Adipocyte (in vitro differentiated cells): ENCODE data around the gene TCF7L2.

Source experiments
- DNase-seq: peaks from one replicate; pipeline ENCODE4 v3.0.0-alpha.2; 2015; ENCODE audit warnings: low read depth
- H3K27me3 ChIP-seq: replicated peaks from 2 replicates; pipeline ENCODE4 v1.7.0; 2013; ENCODE audit warnings: mild to moderate bottlenecking, low read length, moderate library complexity; ENCODE audit not compliant: control insufficient read depth, insufficient read depth
- H3K36me3 ChIP-seq: 2 replicates; pipeline ENCODE4 v1.7.0; 2013; ENCODE audit warnings: low read length, mild to moderate bottlenecking, moderate library complexity; ENCODE audit not compliant: control insufficient read depth, insufficient read depth, severe bottlenecking
- H3K4me1 ChIP-seq: 2 replicates; pipeline ENCODE4 v1.7.0; 2013; ENCODE audit warnings: mild to moderate bottlenecking, low read length, moderate library complexity; ENCODE audit not compliant: control insufficient read depth, insufficient read depth
- H3K4me3 ChIP-seq: 2 replicates; pipeline ENCODE4 v1.7.0; 2013; ENCODE audit warnings: mild to moderate bottlenecking, low read length, moderate library complexity
- H3K9ac ChIP-seq: 2 replicates; pipeline ENCODE4 v1.7.0; 2013; ENCODE audit warnings: mild to moderate bottlenecking, low read length, moderate library complexity
- H3K9me3 ChIP-seq: 2 replicates; pipeline ENCODE4 v1.7.0; 2013; ENCODE audit warnings: mild to moderate bottlenecking, low read length, moderate library complexity; ENCODE audit not compliant: control insufficient read depth

The TCF7L2 gene

GRCh38 chr10:113180401-113181154 is 230.5 kb downstream of the TCF7L2 start:
- no peak for DNase-seq
- H3K36me3 ChIP-seq, result no peaks in the 10 kb centered on the region

GRCh38 chr10:113182154-113182553 is 232.1 kb downstream of the TCF7L2 start:
- H3K27me3 ChIP-seq, result peaks cover 8% of the 10 kb centered on the region
- no peak overlapping the region for H3K9ac ChIP-seq
- no peaks in the 10 kb centered on the region for H3K36me3 ChIP-seq
- no peak for DNase-seq
- H3K9me3 ChIP-seq, result peaks cover 6% of the 10 kb centered on the region
- no peaks in the 10 kb centered on the region for H3K4me1 ChIP-seq
- H3K4me3 ChIP-seq, result no peak overlapping the region

More at GRCh38 chr10:113180401-113181154, 230.5 kb downstream of the TCF7L2 start:
- no peaks in the 10 kb centered on the region for H3K4me1 ChIP-seq
- no peaks in the 10 kb centered on the region for H3K9me3 ChIP-seq
- H3K4me3 ChIP-seq, result no peak overlapping the region
- H3K9ac ChIP-seq, result no peak overlapping the region
- peaks cover 8% of the 10 kb centered on the region for H3K27me3 ChIP-seq

GRCh38 chr10:113183573-113183972 is 233.5 kb downstream of the TCF7L2 start:
- H3K9me3 ChIP-seq, result peaks cover 13% of the 10 kb centered on the region
- DNase-seq, result no peak
- H3K27me3 ChIP-seq, result peaks cover 8% of the 10 kb centered on the region
- no peak overlapping the region for H3K4me3 ChIP-seq
- no peaks in the 10 kb centered on the region for H3K4me1 ChIP-seq
- H3K36me3 ChIP-seq, result no peaks in the 10 kb centered on the region
- no peak overlapping the region for H3K9ac ChIP-seq

GRCh38 chr10:113187063-113187777 is 237.2 kb downstream of the TCF7L2 start:
- no peak overlapping the region for H3K4me3 ChIP-seq
- H3K9ac ChIP-seq, result no peak overlapping the region
- peaks cover 14% of the 10 kb centered on the region for H3K9me3 ChIP-seq
- peaks cover 8% of the 10 kb centered on the region for H3K27me3 ChIP-seq
- no peak for DNase-seq
- no peaks in the 10 kb centered on the region for H3K36me3 ChIP-seq
- H3K4me1 ChIP-seq, result no peaks in the 10 kb centered on the region

- Histone ChIP-seq H3K4me3 (no peak overlapping the region), H3K4me1 (no peaks in the 10 kb centered on the region), H3K36me3 (no peaks in the 10 kb centered on the region), H3K9ac (no peak overlapping the region), H3K27me3 (no peaks in the 10 kb centered on the region), H3K9me3 (peaks cover 7% of the 10 kb centered on the region)
- DNase-seq, result peak; percentile 26
Measured at GRCh38 chr10:113199459-113199858, 249.4 kb downstream of the TCF7L2 start.

GRCh38 chr10:113202011-113202410 is 252.0 kb downstream of the TCF7L2 start:
- H3K4me3 ChIP-seq, result no peak overlapping the region
- DNase-seq, result no peak
- H3K9ac ChIP-seq, result no peak overlapping the region
- H3K9me3 ChIP-seq, result peaks cover 27% of the 10 kb centered on the region
- no peaks in the 10 kb centered on the region for H3K4me1 ChIP-seq
- no peaks in the 10 kb centered on the region for H3K27me3 ChIP-seq
- H3K36me3 ChIP-seq, result no peaks in the 10 kb centered on the region

- Histone ChIP-seq H3K9ac (no peak overlapping the region), H3K4me3 (no peak overlapping the region), H3K9me3 (peaks cover 65% of the 10 kb centered on the region), H3K27me3 (no peaks in the 10 kb centered on the region), H3K36me3 (no peaks in the 10 kb centered on the region), H3K4me1 (no peaks in the 10 kb centered on the region)
- DNase-seq, result no peak
Measured at GRCh38 chr10:113207924-113208323, 257.9 kb downstream of the TCF7L2 start.

GRCh38 chr10:113213035-113213434 is 263.0 kb downstream of the TCF7L2 start:
- H3K4me3 ChIP-seq, result no peak overlapping the region
- H3K4me1 ChIP-seq, result no peaks in the 10 kb centered on the region
- no peak overlapping the region for H3K9ac ChIP-seq
- no peaks in the 10 kb centered on the region for H3K27me3 ChIP-seq
- H3K9me3 ChIP-seq, result peaks cover 47% of the 10 kb centered on the region
- no peaks in the 10 kb centered on the region for H3K36me3 ChIP-seq
- DNase-seq, result no peak

GRCh38 chr10:113214331-113214730 is 264.3 kb downstream of the TCF7L2 start:
- Histone ChIP-seq H3K9ac (no peak overlapping the region), H3K9me3 (peaks cover 35% of the 10 kb centered on the region), H3K4me3 (no peak overlapping the region), H3K27me3 (no peaks in the 10 kb centered on the region), H3K4me1 (no peaks in the 10 kb centered on the region), H3K36me3 (no peaks in the 10 kb centered on the region)
- DNase-seq, result no peak

- Histone ChIP-seq H3K4me3 (no peak overlapping the region), H3K27me3 (no peaks in the 10 kb centered on the region), H3K9ac (no peak overlapping the region), H3K36me3 (no peaks in the 10 kb centered on the region), H3K9me3 (peaks cover 30% of the 10 kb centered on the region), H3K4me1 (no peaks in the 10 kb centered on the region)
- DNase-seq, result no peak
Measured at GRCh38 chr10:113216102-113216501, 266.1 kb downstream of the TCF7L2 start.
